VCaP (cell line): ENCODE measurements around the gene LAMA3.

ENCODE experiments used
- H3K27ac ChIP-seq: fragments of 450-650 bp; 2 replicates; pipeline ENCODE4 v1.5.1; 2017
- TF ChIP-seq, protein P1 (sequence below): fragments of 450-650 bp; conservative IDR thresholded peaks from 2 replicates; pipeline ENCODE4 v1.5.1; 2017; ENCODE audit warnings: mild to moderate bottlenecking, moderate library complexity

Gene LAMA3

DNA sequence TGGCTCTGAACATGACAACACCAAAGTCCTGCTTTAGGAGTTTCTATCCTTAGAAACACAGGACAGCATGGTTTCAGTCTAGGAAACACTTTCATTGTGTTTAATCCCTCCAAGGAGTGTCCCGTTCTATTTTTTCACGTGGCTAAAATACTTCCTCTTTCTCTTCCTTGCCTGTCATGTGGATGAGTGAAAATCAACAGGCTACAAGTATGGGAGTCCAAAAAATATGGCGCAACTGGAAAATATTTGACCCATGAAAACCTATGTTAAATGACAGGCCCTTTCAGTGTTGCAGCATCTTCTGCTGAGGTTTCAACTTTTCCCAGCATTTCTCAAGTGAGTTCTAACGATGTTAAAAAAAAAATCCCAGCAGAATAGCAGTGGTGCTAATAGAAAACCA, 146.3 kb downstream of the LAMA3 start:
- TF ChIP-seq, protein P1, sequence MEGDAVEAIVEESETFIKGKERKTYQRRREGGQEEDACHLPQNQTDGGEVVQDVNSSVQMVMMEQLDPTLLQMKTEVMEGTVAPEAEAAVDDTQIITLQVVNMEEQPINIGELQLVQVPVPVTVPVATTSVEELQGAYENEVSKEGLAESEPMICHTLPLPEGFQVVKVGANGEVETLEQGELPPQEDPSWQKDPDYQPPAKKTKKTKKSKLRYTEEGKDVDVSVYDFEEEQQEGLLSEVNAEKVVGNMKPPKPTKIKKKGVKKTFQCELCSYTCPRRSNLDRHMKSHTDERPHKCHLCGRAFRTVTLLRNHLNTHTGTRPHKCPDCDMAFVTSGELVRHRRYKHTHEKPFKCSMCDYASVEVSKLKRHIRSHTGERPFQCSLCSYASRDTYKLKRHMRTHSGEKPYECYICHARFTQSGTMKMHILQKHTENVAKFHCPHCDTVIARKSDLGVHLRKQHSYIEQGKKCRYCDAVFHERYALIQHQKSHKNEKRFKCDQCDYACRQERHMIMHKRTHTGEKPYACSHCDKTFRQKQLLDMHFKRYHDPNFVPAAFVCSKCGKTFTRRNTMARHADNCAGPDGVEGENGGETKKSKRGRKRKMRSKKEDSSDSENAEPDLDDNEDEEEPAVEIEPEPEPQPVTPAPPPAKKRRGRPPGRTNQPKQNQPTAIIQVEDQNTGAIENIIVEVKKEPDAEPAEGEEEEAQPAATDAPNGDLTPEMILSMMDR: no peak
- no peak overlapping the region for H3K27ac ChIP-seq

DNA sequence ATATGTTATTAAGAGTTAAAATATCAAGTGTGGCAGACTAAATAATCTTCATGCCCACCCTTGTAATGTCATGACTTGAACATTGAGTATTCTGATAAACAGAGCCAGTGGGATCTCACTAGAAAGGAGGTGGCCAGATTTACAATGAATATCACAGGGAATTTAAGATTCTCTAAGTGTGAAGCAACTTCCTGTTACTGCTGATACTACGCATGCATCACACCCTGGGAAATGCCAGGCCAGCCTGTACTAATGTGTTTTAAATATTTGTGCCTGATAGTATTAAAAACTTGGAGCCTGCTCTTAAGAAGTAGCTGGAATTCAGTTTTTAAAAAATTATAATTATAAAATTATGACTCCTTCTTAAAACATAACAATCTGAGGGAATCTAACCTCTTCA, 148.3 kb downstream of the LAMA3 start:
- H3K27ac ChIP-seq: no peak overlapping the region

DNA sequence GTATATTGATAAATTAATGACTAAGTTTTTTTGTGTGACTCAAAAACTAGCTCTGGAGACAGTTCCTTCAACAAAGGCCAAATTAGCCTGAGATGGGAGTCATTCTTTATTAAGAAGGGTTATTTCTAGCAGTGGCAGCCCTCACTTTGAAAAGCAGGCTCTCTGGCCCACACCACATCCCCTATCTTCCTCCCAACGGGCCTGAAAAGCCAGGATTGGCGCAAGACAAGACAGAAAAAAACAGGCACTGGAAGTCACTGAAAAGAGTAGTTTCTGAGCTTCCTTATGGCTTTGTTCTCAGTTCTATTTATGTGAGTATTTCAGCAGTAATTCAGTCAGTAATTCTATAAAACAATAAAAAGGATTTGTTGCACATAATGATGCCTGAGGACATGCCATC, 149.0 kb downstream of the LAMA3 start:
- TF ChIP-seq, protein P1: no peak

More for the DNA sequence above, 148.3 kb downstream of the LAMA3 start:
- TF ChIP-seq, protein P1: no peak

DNA sequence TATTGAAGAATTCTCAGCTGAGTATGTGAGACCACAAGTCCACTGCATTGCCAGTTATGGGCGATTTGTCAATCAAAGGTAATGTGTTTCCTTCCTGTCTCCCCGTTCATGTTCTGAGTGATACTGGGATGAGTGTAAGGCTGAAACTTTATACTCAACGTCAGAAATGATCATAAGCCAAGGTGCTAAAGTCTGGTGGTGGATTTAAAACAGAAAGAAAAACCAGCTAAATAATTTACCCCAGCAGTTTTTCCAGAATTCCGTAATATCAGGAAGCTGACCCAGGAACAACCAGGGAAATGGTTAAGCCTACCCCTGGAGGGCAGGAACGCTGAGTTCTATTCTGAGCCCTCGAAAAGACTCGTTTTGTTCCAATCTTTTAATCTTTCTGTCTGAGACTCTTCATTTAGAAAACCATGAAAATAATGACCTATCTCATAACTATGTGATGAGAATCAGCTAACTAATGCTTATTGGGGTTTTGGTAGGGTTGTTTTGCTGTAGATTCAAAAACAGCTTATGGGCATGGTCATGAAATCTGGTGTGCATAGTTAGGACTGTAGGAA, 149.6 kb downstream of the LAMA3 start:
- TF ChIP-seq, protein P1: no peak
- no peak overlapping the region for H3K27ac ChIP-seq

More for the DNA sequence above, 149.0 kb downstream of the LAMA3 start:
- H3K27ac ChIP-seq: no peak overlapping the region

DNA sequence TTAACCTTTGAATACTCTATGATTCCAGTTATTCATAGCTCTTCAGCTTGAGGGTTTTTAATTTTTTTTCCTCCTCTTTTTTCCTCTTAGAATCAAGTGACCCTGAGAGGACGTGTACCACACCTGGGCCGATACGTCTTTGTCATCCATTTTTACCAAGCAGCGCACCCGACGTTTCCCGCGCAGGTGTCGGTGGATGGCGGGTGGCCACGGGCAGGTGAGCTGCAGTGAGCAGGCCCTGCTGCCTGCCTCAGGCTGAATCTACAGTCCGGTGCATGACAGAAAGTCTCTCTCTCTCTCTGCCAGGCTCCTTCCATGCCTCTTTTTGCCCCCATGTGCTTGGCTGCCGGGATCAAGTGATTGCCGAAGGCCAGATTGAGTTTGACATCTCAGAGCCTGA, 153.1 kb downstream of the LAMA3 start:
- H3K27ac ChIP-seq: no peak overlapping the region
- TF ChIP-seq, protein P1: no peak

DNA sequence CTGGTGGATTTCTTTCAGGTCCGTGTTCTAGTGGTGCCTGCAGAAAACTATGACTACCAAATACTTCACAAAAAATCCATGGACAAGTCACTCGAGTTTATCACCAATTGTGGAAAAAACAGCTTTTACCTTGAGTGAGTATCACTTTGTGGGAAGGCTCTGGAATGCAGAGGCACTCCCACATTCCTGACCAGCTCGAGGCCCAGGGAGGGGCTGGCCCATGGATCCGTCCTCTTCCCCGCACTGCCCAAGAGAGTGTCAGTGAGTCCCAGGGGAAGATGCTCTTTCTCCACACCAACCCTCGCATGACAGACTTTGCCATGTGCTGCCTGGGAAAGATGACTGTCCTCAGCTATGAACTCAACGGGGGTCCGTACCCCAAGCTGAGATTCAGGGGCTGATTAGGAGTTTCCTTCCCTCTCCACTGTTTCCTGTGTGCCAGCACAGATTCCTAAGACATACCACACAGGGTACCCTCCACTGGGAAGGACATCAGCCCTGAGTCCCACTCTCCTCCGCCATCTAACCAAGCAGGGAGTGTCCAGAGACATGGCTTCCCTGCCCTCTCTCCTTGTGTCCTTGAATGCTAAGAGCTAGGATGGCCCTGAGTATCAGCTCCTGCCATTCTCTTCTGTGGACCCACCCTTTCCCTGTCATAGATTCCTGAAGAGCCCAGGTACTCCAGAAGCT, 155.9 kb downstream of the LAMA3 start:
- TF ChIP-seq, protein P1: no peak
- no peak overlapping the region for H3K27ac ChIP-seq

DNA sequence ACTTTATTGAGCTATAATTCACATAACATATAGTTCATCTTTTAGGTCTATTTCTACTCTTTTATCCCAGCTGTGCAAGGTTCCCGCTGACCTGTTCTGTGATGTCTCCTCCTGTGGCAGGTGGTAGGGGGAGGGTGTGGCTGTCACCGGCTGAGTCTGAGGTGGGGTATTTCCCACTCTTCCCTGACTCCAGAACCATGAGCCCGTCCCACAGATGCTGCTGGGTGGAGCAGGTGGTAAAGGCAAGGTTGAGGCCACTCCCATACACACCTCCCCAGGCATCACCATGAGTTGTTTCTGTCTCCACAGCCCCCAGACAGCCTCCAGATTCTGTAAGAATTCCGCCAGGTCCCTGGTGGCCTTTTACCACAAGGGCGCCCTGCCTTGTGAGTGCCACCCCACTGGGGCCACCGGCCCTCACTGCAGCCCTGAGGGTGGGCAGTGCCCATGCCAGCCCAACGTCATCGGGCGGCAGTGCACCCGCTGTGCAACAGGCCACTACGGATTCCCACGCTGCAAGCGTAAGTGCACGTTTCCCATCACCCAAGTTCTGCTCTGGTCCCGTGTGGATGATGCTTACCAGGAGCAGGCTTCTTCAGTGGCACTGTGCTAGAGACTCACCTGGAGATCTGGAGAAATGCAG, 156.9 kb downstream of the LAMA3 start:
- no peak overlapping the region for H3K27ac ChIP-seq
- TF ChIP-seq, protein P1: no peak
